CD8-positive, alpha-beta memory T cell (primary cell): ENCODE results near the gene APOA4. TPM values are rescaled to one million over a fixed set of nuclear protein-coding genes. Genes with fewer than 3 reads are reported as not detected.

Source experiments
- CTCF ChIA-PET: fragments of 350-600 bp; sonication (Branson Sonifier 250); formaldehyde crosslinking; loops from one replicate; lab custom pipeline; 2021; ENCODE audit warnings: antibody characterized with exemption; lab: Charles Lee
- POLR2A ChIA-PET: fragments of 350-600 bp; sonication (Branson Sonifier 250); formaldehyde crosslinking; loops from one replicate; lab custom pipeline; 2021; ENCODE audit warnings: antibody characterized with exemption; lab: Charles Lee
- DNase-seq, 5 donors: peaks; one replicate each; pipeline versions ENCODE4 v3.0.0 to v3.0.0-alpha.2; 2020 to 2022; ENCODE audit warnings: mixed read lengths in 1 of 5
- H3K27ac ChIP-seq: one replicate; pipeline ENCODE4 v1.7.0; 2013; ENCODE audit warnings: low read depth, mild to moderate bottlenecking, low read length, moderate library complexity
- H3K27me3 ChIP-seq: 2 replicates; pipeline ENCODE4 v1.7.0; 2013; ENCODE audit warnings: low read length, mild to moderate bottlenecking; ENCODE audit not compliant: insufficient read depth, poor library complexity, severe bottlenecking
- H3K36me3 ChIP-seq: 2 replicates; pipeline ENCODE4 v1.7.0; 2013; ENCODE audit warnings: mild to moderate bottlenecking, low read length, moderate library complexity; ENCODE audit not compliant: insufficient read depth
- H3K4me1 ChIP-seq: 2 replicates; pipeline ENCODE4 v1.7.0; 2013; ENCODE audit warnings: mild to moderate bottlenecking, low read length, moderate library complexity; ENCODE audit not compliant: insufficient read depth
- H3K4me3 ChIP-seq: 2 replicates; pipeline ENCODE4 v1.7.0; 2013; ENCODE audit warnings: mild to moderate bottlenecking, low read length
- H3K9me3 ChIP-seq: 2 replicates; pipeline ENCODE4 v1.7.0; 2013; ENCODE audit warnings: mild to moderate bottlenecking, low read length
- H3K27ac Mint-ChIP-seq, 8 donors: one replicate each; pipeline ENCODE4 v1.8.0; 2020 to 2021; ENCODE audit warnings: mixed read lengths in 8 of 8, mild to moderate bottlenecking in 6 of 8, inconsistent platforms in 3 of 8, moderate library complexity in 3 of 8
- H3K27me3 Mint-ChIP-seq, 2 donors: one replicate each; pipeline ENCODE4 v1.8.0; 2020 to 2021; ENCODE audit warnings: mixed read lengths in 2 of 2, mild to moderate bottlenecking in 1 of 2, moderate library complexity in 1 of 2
- H3K36me3 Mint-ChIP-seq, 3 donors: one replicate each; pipeline ENCODE4 v1.8.0; 2020 to 2021; ENCODE audit warnings: mixed read lengths in 3 of 3, inconsistent platforms in 1 of 3, mild to moderate bottlenecking in 1 of 3
- H3K4me1 Mint-ChIP-seq, 3 donors: one replicate each; pipeline ENCODE4 v1.8.0; 2020 to 2021; ENCODE audit warnings: mixed read lengths in 3 of 3, inconsistent platforms in 1 of 3, mild to moderate bottlenecking in 1 of 3
- H3K4me3 Mint-ChIP-seq, 7 donors: one replicate each; pipeline ENCODE4 v1.8.0; 2020 to 2021; ENCODE audit warnings: mixed read lengths in 7 of 7, mild to moderate bottlenecking in 6 of 7, moderate library complexity in 4 of 7, inconsistent platforms in 2 of 7
- H3K9me3 Mint-ChIP-seq, 5 donors: one replicate each; pipeline ENCODE4 v1.8.0; 2020 to 2022; ENCODE audit warnings: mixed read lengths in 5 of 5, mild to moderate bottlenecking in 3 of 5, moderate library complexity in 2 of 5, inconsistent platforms in 1 of 5
- polyA plus RNA-seq: library from polyadenylated mRNA; unstranded; fragments of 300-500 nt; fragmentation: Illumina TruSeq; gene quantifications from one replicate; pipeline ENCODE4 v1.2.3, GENCODE V29; 2021
- total RNA-seq, 2 experiments: library from RNA; stranded (reverse); gene quantifications; one replicate each; pipeline ENCODE4 v1.2.3, GENCODE V29; 2021

APOA4 gene
- total and polyA plus RNA-seq, 3 experiments from 2014 or later = not detected

- no peak overlapping the region for H3K27ac ChIP-seq
- Mint-ChIP-seq H3K36me3 (peaks cover 12 to 98% (median 47%) of the 10 kb centered on the region in 3 donors), H3K4me3 (no peak overlapping the region), H3K4me1 (peaks cover 0 to 5% (median 0%) of the 10 kb centered on the region in 3 donors), H3K9me3 (no peaks in the 10 kb centered on the region), H3K27ac (peak overlapping the region in 4 of 8 donors; percentile 17 to 65 (median 39)), H3K27me3 (no peaks in the 10 kb centered on the region)
- H3K4me1 ChIP-seq = no peaks in the 10 kb centered on the region
- ChIA-PET POLR2A (no interaction called here), CTCF (no interaction called here)
- no peak overlapping the region for H3K4me3 ChIP-seq
- no peak for DNase-seq
- peaks cover 79% of the 10 kb centered on the region for H3K36me3 ChIP-seq
- no peaks in the 10 kb centered on the region for H3K9me3 ChIP-seq
- H3K27me3 ChIP-seq = no peaks in the 10 kb centered on the region
These were observed 42.6 kb upstream of the APOA4 start for GRCh38 chr11:116865696-116866095.

- H3K4me3 ChIP-seq = no peak overlapping the region
- H3K27ac ChIP-seq = no peak overlapping the region
- Mint-ChIP-seq H3K27me3 (no peaks in the 10 kb centered on the region), H3K27ac (peak overlapping the region in 6 of 8 donors; percentile 7 to 84 (median 52)), H3K9me3 (no peaks in the 10 kb centered on the region), H3K4me1 (peaks cover 0 to 2% (median 0%) of the 10 kb centered on the region in 3 donors), H3K4me3 (no peak overlapping the region), H3K36me3 (peaks cover 12 to 97% (median 41%) of the 10 kb centered on the region in 3 donors)
- no peaks in the 10 kb centered on the region for H3K4me1 ChIP-seq
- ChIA-PET CTCF (interaction anchor here (1.0 to 1.5 kb wide), 2 partner anchors 15 to 29 kb away, joined by 3 read pairs; no protein-coding TSS in a partner anchor), POLR2A (no interaction called here)
- DNase-seq = no peak
- H3K9me3 ChIP-seq = no peaks in the 10 kb centered on the region
- H3K36me3 ChIP-seq = peaks cover 71% of the 10 kb centered on the region
- no peaks in the 10 kb centered on the region for H3K27me3 ChIP-seq
These were observed 41.4 kb upstream of the APOA4 start for GRCh38 chr11:116864531-116864930.

- H3K4me3 ChIP-seq = no peak overlapping the region
- no peak for DNase-seq
- H3K9me3 Mint-ChIP-seq = no peaks in the 10 kb centered on the region
- peaks cover 12 to 97% (median 44%) of the 10 kb centered on the region in 3 donors for H3K36me3 Mint-ChIP-seq
- POLR2A ChIA-PET = no interaction called here
- peak overlapping the region in 1 of 8 donors; percentile 22 for H3K27ac Mint-ChIP-seq
- peaks cover 0 to 4% (median 0%) of the 10 kb centered on the region in 3 donors for H3K4me1 Mint-ChIP-seq
- H3K4me1 ChIP-seq = no peaks in the 10 kb centered on the region
- no peak overlapping the region for H3K4me3 Mint-ChIP-seq
- no peaks in the 10 kb centered on the region for H3K9me3 ChIP-seq
- H3K27me3 Mint-ChIP-seq = no peaks in the 10 kb centered on the region
- peaks cover 71% of the 10 kb centered on the region for H3K36me3 ChIP-seq
- H3K27ac ChIP-seq = no peak overlapping the region
- H3K27me3 ChIP-seq = no peaks in the 10 kb centered on the region
- CTCF ChIA-PET = interaction anchor here (0.7 to 2.8 kb wide), 3 partner anchors 27 to 41 kb away, joined by 3 to 11 read pairs (median 3); no protein-coding TSS in a partner anchor
These were observed 39.8 kb upstream of the APOA4 start for GRCh38 chr11:116862951-116863350.

- CTCF ChIA-PET = interaction anchor here (0.7 to 2.8 kb wide), 3 partner anchors 26 to 41 kb away, joined by 3 to 11 read pairs (median 3); no protein-coding TSS in a partner anchor
- DNase-seq = no peak
These were observed 39.1 kb upstream of the APOA4 start for GRCh38 chr11:116862185-116862584.

GRCh38 chr11:116861539-116861938 is 38.4 kb upstream of the APOA4 start:
- Histone ChIP-seq H3K27me3 (no peaks in the 10 kb centered on the region), H3K36me3 (peaks cover 64% of the 10 kb centered on the region), H3K4me3 (no peak overlapping the region), H3K4me1 (peaks cover 3% of the 10 kb centered on the region), H3K27ac (no peak overlapping the region), H3K9me3 (no peaks in the 10 kb centered on the region)
- ChIA-PET POLR2A (no interaction called here), CTCF (interaction anchor here (2.8 kb wide), 1 partner anchor 26 kb away, joined by 11 read pairs; no protein-coding TSS in a partner anchor)
- Mint-ChIP-seq H3K27ac (peak overlapping the region in 3 of 8 donors; percentile 4 to 69 (median 44)), H3K4me3 (no peak overlapping the region), H3K36me3 (peaks cover 16 to 97% (median 37%) of the 10 kb centered on the region in 3 donors), H3K27me3 (no peaks in the 10 kb centered on the region), H3K9me3 (no peaks in the 10 kb centered on the region), H3K4me1 (peaks cover 8 to 12% (median 11%) of the 10 kb centered on the region in 3 donors)
- no peak for DNase-seq

More at GRCh38 chr11:116862185-116862584, 39.1 kb upstream of the APOA4 start:
- Histone ChIP-seq H3K9me3 (no peaks in the 10 kb centered on the region), H3K4me3 (no peak overlapping the region), H3K27ac (no peak overlapping the region), H3K4me1 (no peaks in the 10 kb centered on the region), H3K27me3 (no peaks in the 10 kb centered on the region), H3K36me3 (peaks cover 70% of the 10 kb centered on the region)
- Mint-ChIP-seq H3K27ac (peak overlapping the region in 5 of 8 donors; percentile 14 to 95 (median 38)), H3K36me3 (peaks cover 13 to 97% (median 39%) of the 10 kb centered on the region in 3 donors), H3K4me3 (no peak overlapping the region), H3K9me3 (no peaks in the 10 kb centered on the region), H3K4me1 (peaks cover 2 to 6% (median 5%) of the 10 kb centered on the region in 3 donors), H3K27me3 (no peaks in the 10 kb centered on the region)
- POLR2A ChIA-PET = no interaction called here

- H3K4me3 ChIP-seq = no peak overlapping the region
These were observed 37.2 kb upstream of the APOA4 start for GRCh38 chr11:116860303-116860702.

GRCh38 chr11:116859175-116859574 is 36.1 kb upstream of the APOA4 start:
- Mint-ChIP-seq H3K4me1 (peaks cover 29 to 33% (median 30%) of the 10 kb centered on the region in 3 donors), H3K9me3 (no peaks in the 10 kb centered on the region), H3K4me3 (no peak overlapping the region), H3K36me3 (peaks cover 14 to 90% (median 31%) of the 10 kb centered on the region in 3 donors), H3K27ac (peak overlapping the region in 6 of 8 donors; percentile 7 to 84 (median 64)), H3K27me3 (peaks cover 0 to 2% of the 10 kb centered on the region in 2 donors)
- POLR2A ChIA-PET = interaction anchor here (0.9 kb wide), 1 partner anchor 86 kb away, joined by 3 read pairs; no protein-coding TSS in a partner anchor
- H3K36me3 ChIP-seq = peaks cover 52% of the 10 kb centered on the region
- no peaks in the 10 kb centered on the region for H3K27me3 ChIP-seq
- CTCF ChIA-PET = interaction anchor here (1.3 to 2.2 kb wide), 3 partner anchors 23 to 247 kb away, joined by 3 to 8 read pairs (median 8); no protein-coding TSS in a partner anchor
- H3K9me3 ChIP-seq = no peaks in the 10 kb centered on the region
- H3K4me1 ChIP-seq = peaks cover 27% of the 10 kb centered on the region
- H3K4me3 ChIP-seq = no peak overlapping the region
- DNase-seq = no peak
- no peak overlapping the region for H3K27ac ChIP-seq

More at GRCh38 chr11:116860303-116860702, 37.2 kb upstream of the APOA4 start:
- DNase-seq = no peak
- H3K27ac ChIP-seq = no peak overlapping the region
- ChIA-PET POLR2A (no interaction called here), CTCF (interaction anchor here (2.1 to 2.2 kb wide), 2 partner anchors 24 to 246 kb away, joined by 8 read pairs; no protein-coding TSS in a partner anchor)
- peaks cover 57% of the 10 kb centered on the region for H3K36me3 ChIP-seq
- H3K36me3 Mint-ChIP-seq = peaks cover 16 to 95% (median 33%) of the 10 kb centered on the region in 3 donors
- H3K27me3 Mint-ChIP-seq = no peaks in the 10 kb centered on the region
- no peaks in the 10 kb centered on the region for H3K9me3 ChIP-seq
- no peaks in the 10 kb centered on the region for H3K27me3 ChIP-seq
- H3K4me1 Mint-ChIP-seq = peaks cover 20 to 23% (median 22%) of the 10 kb centered on the region in 3 donors
- H3K4me1 ChIP-seq = peaks cover 15% of the 10 kb centered on the region
- no peak overlapping the region for H3K4me3 Mint-ChIP-seq
- no peaks in the 10 kb centered on the region for H3K9me3 Mint-ChIP-seq
- peak overlapping the region in 1 of 8 donors; percentile 26 for H3K27ac Mint-ChIP-seq

- no peak for DNase-seq
- Histone ChIP-seq H3K4me3 (no peak overlapping the region), H3K27ac (no peak overlapping the region), H3K36me3 (peaks cover 42% of the 10 kb centered on the region), H3K27me3 (no peaks in the 10 kb centered on the region), H3K9me3 (no peaks in the 10 kb centered on the region), H3K4me1 (peaks cover 39% of the 10 kb centered on the region)
- Mint-ChIP-seq H3K27me3 (peaks cover 0 to 2% of the 10 kb centered on the region in 2 donors), H3K9me3 (no peaks in the 10 kb centered on the region), H3K4me1 (peaks cover 42 to 45% (median 43%) of the 10 kb centered on the region in 3 donors), H3K27ac (peak overlapping the region in 5 of 8 donors; percentile 47 to 83 (median 61)), H3K4me3 (no peak overlapping the region), H3K36me3 (peaks cover 10 to 77% (median 27%) of the 10 kb centered on the region in 3 donors)
- ChIA-PET CTCF (interaction anchor here (2.1 kb wide), 1 partner anchor 248 kb away, joined by 8 read pairs; no protein-coding TSS in a partner anchor), POLR2A (no interaction called here)
These were observed 34.8 kb upstream of the APOA4 start for GRCh38 chr11:116857936-116858335.
